Erythroblast (primary cell): ENCODE results near the gene GPR171.

Source experiments
- GATA1 ChIP-seq: IDR thresholded peaks from 2 replicates; pipeline ENCODE4 v1.6.1; 2011; ENCODE audit warnings: low read depth, mild to moderate bottlenecking, control low read depth, low read length, moderate library complexity
- POLR2A ChIP-seq: IDR thresholded peaks from 2 replicates; pipeline ENCODE4 v1.6.1; 2011; ENCODE audit warnings: mild to moderate bottlenecking, low read length

- no peak for TF ChIP-seq POLR2A
- TF ChIP-seq GATA1 = no peak
Measured at GRCh38 chr3:151236316-151236715, 33.3 kb upstream of the GPR171 start.
